Measurements from ENCODE around the gene PCDH15. TPM values are rescaled to one million over a fixed set of nuclear protein-coding genes. Genes with fewer than 3 reads are reported as not detected.
A peak's percentile ranks its signal among the peaks of the same experiment; 100 is the strongest.
"Not testable (repeated sequence)": the region's sequence is repeated elsewhere in the genome, so short reads cannot be mapped to it uniquely, and the experiment has no call there.

The PCDH15 gene
- total RNA-seq, 2 donors from 2014 or later, result 0.58 to 0.95 TPM

DNA sequence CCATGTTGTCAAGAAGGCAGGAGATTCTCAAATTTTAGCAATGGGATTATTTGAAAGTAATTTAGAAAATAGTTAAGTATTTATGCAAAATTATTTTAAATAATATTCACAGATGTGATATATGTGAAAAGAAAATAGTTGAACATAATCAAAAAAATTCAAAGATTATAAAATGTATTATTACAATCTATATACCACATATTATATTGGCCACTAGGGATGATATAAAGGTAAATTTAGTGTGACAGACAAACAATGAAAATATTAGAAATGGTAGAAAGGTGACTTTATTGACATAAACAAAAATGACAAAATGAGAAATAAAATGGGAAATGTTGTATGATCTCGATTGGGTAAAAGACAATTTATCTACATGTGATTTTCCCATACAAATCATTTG lies 385.5 kb downstream of the PCDH15 start:
- Mint-ChIP-seq H3K27ac (no peak overlapping the region), H3K4me3 (no peak overlapping the region), H3K36me3 (ENCODE audit: low read depth) (no peaks in the 10 kb centered on the region), H3K4me1 (peaks cover 4% of the 10 kb centered on the region), H3K9me3 (peaks cover 3% of the 10 kb centered on the region), H3K27me3 (ENCODE audit: insufficient read depth) (no peaks in the 10 kb centered on the region)
- no peak for DNase-seq
- Histone ChIP-seq H3K27me3 (ENCODE audit: control insufficient read depth, insufficient read depth, low read length, poor library complexity, severe bottlenecking) (no peaks in the 10 kb centered on the region), H3K36me3 (ENCODE audit: control insufficient read depth, insufficient read depth, low read length) (no peaks in the 10 kb centered on the region), H3K9me3 (ENCODE audit: control insufficient read depth, low read length) (no peaks in the 10 kb centered on the region), H3K27ac (ENCODE audit: low read depth, low read length) (no peak overlapping the region), H3K4me3 (ENCODE audit: low read length) (no peak overlapping the region), H3K9ac (ENCODE audit: extremely low read depth, low read length, poor library complexity, severe bottlenecking) (no peak overlapping the region), H3K4me1 (ENCODE audit: control insufficient read depth, insufficient read depth, low read length) (no peaks in the 10 kb centered on the region)
- WGBS, 2 experiments (ENCODE audit: insufficient coverage in 1 of 2, insufficient read length in 1 of 2), result 80 to 100% methylated on average over 1 of the region's 1 CpG
- TF ChIP-seq, protein P1, sequence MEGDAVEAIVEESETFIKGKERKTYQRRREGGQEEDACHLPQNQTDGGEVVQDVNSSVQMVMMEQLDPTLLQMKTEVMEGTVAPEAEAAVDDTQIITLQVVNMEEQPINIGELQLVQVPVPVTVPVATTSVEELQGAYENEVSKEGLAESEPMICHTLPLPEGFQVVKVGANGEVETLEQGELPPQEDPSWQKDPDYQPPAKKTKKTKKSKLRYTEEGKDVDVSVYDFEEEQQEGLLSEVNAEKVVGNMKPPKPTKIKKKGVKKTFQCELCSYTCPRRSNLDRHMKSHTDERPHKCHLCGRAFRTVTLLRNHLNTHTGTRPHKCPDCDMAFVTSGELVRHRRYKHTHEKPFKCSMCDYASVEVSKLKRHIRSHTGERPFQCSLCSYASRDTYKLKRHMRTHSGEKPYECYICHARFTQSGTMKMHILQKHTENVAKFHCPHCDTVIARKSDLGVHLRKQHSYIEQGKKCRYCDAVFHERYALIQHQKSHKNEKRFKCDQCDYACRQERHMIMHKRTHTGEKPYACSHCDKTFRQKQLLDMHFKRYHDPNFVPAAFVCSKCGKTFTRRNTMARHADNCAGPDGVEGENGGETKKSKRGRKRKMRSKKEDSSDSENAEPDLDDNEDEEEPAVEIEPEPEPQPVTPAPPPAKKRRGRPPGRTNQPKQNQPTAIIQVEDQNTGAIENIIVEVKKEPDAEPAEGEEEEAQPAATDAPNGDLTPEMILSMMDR (conservative IDR thresholded peaks at IDR 0.05), result peak; percentile 36

DNA sequence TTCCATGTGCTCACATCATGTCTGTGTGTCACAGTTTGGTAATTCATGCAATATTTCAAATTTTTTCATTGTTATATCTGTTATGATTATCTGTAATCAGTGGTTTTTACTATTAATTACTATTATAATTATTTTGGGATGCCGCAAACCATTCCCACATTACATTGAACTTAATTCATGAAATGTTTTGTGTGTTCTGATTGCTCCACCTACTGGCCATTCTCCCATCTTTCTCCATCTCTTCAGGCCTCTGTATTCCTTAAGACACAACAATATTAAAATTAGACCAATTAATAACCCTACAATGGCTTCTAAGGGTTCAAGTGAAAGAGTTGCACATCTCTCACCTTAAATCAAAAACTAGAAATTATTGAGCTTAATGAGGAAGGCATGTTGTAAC lies 398.5 kb downstream of the PCDH15 start:
- DNase-seq, result peak; percentile 50
- Histone ChIP-seq H3K36me3 (ENCODE audit: control insufficient read depth, insufficient read depth, low read length) (no peaks in the 10 kb centered on the region), H3K4me1 (ENCODE audit: control insufficient read depth, insufficient read depth, low read length) (no peaks in the 10 kb centered on the region), H3K4me3 (ENCODE audit: low read length) (no peak overlapping the region), H3K27me3 (ENCODE audit: control insufficient read depth, insufficient read depth, low read length, poor library complexity, severe bottlenecking) (no peaks in the 10 kb centered on the region), H3K27ac (ENCODE audit: low read depth, low read length) (no peak overlapping the region), H3K9ac (ENCODE audit: extremely low read depth, low read length, poor library complexity, severe bottlenecking) (no peak overlapping the region), H3K9me3 (ENCODE audit: control insufficient read depth, low read length) (peaks cover 6% of the 10 kb centered on the region)
- peaks cover 7% of the 10 kb centered on the region for H3K9me3 Mint-ChIP-seq
- no peak overlapping the region for H3K4me3 Mint-ChIP-seq
- H3K27me3 Mint-ChIP-seq (ENCODE audit: insufficient read depth), result no peaks in the 10 kb centered on the region
- no peaks in the 10 kb centered on the region for H3K4me1 Mint-ChIP-seq
- H3K36me3 Mint-ChIP-seq (ENCODE audit: low read depth), result no peaks in the 10 kb centered on the region
- H3K27ac Mint-ChIP-seq, result no peak overlapping the region
- WGBS, 2 experiments (ENCODE audit: insufficient coverage in 1 of 2, insufficient read length in 1 of 2), result no CpG with 5 or more reads among the region's 1 CpG
- TF ChIP-seq, protein P1 (conservative IDR thresholded peaks at IDR 0.05), result peak; percentile 84

DNA sequence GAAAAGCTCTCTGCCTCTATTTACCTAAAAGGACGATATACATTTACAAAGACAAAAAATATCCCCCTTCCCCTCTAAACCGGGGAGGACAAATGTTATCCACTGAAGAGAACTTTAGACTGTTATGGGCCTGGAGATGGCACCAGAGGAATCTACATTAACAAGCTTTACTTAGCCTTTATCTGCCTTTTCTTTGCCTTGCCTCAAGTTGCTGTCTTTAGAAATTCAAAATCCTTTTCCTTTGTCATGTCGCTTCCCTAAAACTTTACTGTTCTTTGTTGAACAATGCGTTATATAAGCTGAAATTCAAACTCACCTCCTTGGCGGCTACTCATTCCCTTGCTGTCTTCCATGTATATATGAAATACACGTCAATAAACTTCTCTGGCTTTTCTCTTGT lies 405.0 kb downstream of the PCDH15 start:
- no peaks in the 10 kb centered on the region for H3K36me3 ChIP-seq (ENCODE audit: control insufficient read depth, insufficient read depth, low read length)
- no peak overlapping the region for H3K27ac ChIP-seq (ENCODE audit: low read depth, low read length)
- TF ChIP-seq, protein P1 (conservative IDR thresholded peaks at IDR 0.05), result no peak
- Mint-ChIP-seq H3K27me3 (ENCODE audit: insufficient read depth) (no peaks in the 10 kb centered on the region), H3K4me3 (no peak overlapping the region), H3K4me1 (peaks cover 1% of the 10 kb centered on the region), H3K9me3 (peaks cover 13% of the 10 kb centered on the region), H3K36me3 (ENCODE audit: low read depth) (peaks cover 3% of the 10 kb centered on the region), H3K27ac (no peak overlapping the region)
- H3K4me3 ChIP-seq (ENCODE audit: low read length), result no peak overlapping the region
- H3K27me3 ChIP-seq (ENCODE audit: control insufficient read depth, insufficient read depth, low read length, poor library complexity, severe bottlenecking), result no peaks in the 10 kb centered on the region
- H3K9ac ChIP-seq (ENCODE audit: extremely low read depth, low read length, poor library complexity, severe bottlenecking), result no peak overlapping the region
- DNase-seq, result no peak
- WGBS, 2 experiments (ENCODE audit: insufficient coverage in 1 of 2, insufficient read length in 1 of 2), result 79 to 80% methylated on average over 2 to 6 of the region's 6 CpGs
- no peaks in the 10 kb centered on the region for H3K9me3 ChIP-seq (ENCODE audit: control insufficient read depth, low read length)
- no peaks in the 10 kb centered on the region for H3K4me1 ChIP-seq (ENCODE audit: control insufficient read depth, insufficient read depth, low read length)

DNA sequence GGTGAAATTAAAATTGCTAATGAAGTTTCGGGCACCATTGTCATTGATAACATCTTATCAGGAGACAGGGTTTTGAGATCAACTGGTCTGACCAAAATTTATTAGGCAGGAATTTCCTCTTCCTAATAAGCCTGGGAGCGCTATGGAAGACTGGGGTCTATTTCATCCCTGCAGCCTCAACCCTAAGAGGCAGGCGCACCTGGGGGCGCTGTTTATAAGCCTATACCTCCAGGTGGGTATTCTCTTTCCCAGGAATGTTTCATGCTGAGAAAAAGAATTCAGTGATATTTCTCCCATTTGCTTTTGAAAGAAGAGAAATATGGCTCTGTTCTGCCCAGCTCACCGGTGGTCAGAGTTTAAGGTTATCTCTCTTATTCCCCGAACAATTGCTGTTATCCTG lies 406.4 kb downstream of the PCDH15 start:
- H3K36me3 Mint-ChIP-seq (ENCODE audit: low read depth); H3K9ac ChIP-seq (ENCODE audit: extremely low read depth, low read length, poor library complexity, severe bottlenecking); H3K4me1 Mint-ChIP-seq; H3K36me3 ChIP-seq (ENCODE audit: control insufficient read depth, insufficient read depth, low read length); H3K27me3 ChIP-seq (ENCODE audit: control insufficient read depth, insufficient read depth, low read length, poor library complexity, severe bottlenecking); H3K4me3 Mint-ChIP-seq; H3K4me3 ChIP-seq (ENCODE audit: low read length); H3K27me3 Mint-ChIP-seq (ENCODE audit: insufficient read depth); H3K4me1 ChIP-seq (ENCODE audit: control insufficient read depth, insufficient read depth, low read length); H3K9me3 ChIP-seq (ENCODE audit: control insufficient read depth, low read length); H3K27ac ChIP-seq (ENCODE audit: low read depth, low read length); H3K27ac Mint-ChIP-seq: not testable (repeated sequence)
- DNase-seq, result peak; percentile 44
- WGBS, 2 experiments (ENCODE audit: insufficient coverage in 1 of 2, insufficient read length in 1 of 2), result 90 to 96% methylated on average over 3 to 5 of the region's 6 CpGs
- peaks cover 13% of the 10 kb centered on the region for H3K9me3 Mint-ChIP-seq

Data from endodermal cell (in vitro differentiated cells).